ENCODE results near the gene STXBP4.

GRCh38 chr17:54947396-54947795 lies 21.2 kb upstream of the STXBP4 start:
- no peak for TF ChIP-seq POLR2A (IDR thresholded peaks at IDR 0.05; ENCODE audit: low read depth)
- TF ChIP-seq EP300 (IDR thresholded peaks at IDR 0.05): no peak
- TF ChIP-seq, protein P1, sequence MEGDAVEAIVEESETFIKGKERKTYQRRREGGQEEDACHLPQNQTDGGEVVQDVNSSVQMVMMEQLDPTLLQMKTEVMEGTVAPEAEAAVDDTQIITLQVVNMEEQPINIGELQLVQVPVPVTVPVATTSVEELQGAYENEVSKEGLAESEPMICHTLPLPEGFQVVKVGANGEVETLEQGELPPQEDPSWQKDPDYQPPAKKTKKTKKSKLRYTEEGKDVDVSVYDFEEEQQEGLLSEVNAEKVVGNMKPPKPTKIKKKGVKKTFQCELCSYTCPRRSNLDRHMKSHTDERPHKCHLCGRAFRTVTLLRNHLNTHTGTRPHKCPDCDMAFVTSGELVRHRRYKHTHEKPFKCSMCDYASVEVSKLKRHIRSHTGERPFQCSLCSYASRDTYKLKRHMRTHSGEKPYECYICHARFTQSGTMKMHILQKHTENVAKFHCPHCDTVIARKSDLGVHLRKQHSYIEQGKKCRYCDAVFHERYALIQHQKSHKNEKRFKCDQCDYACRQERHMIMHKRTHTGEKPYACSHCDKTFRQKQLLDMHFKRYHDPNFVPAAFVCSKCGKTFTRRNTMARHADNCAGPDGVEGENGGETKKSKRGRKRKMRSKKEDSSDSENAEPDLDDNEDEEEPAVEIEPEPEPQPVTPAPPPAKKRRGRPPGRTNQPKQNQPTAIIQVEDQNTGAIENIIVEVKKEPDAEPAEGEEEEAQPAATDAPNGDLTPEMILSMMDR (IDR thresholded peaks at IDR 0.05): no peak
